Ishikawa (cell line): Measurements from ENCODE around the gene MAPK8IP1.

ENCODE experiments used
- MAX ChIP-seq: IDR thresholded peaks from 2 replicates; pipeline ENCODE4 v1.6.1; 2012
- TCF12 ChIP-seq: IDR thresholded peaks from 2 replicates; pipeline ENCODE4 v1.6.1; 2012; ENCODE audit warnings: low read depth

GRCh38 chr11:45846974-45847910 lies 38.2 kb upstream of the MAPK8IP1 start, which contains the start of gene CRY2:
- peak; percentile 99 for TF ChIP-seq MAX
- TF ChIP-seq TCF12, result no peak; the same call in 1 of the 2 replicates
